Measurements from ENCODE around the gene NR6A1. TPM values are rescaled to one million over a fixed set of nuclear protein-coding genes. Genes with fewer than 3 reads are reported as not detected.

NR6A1 gene
- total RNA-seq, 1 experiment from 2014 or later: 2.5 TPM

DNA sequence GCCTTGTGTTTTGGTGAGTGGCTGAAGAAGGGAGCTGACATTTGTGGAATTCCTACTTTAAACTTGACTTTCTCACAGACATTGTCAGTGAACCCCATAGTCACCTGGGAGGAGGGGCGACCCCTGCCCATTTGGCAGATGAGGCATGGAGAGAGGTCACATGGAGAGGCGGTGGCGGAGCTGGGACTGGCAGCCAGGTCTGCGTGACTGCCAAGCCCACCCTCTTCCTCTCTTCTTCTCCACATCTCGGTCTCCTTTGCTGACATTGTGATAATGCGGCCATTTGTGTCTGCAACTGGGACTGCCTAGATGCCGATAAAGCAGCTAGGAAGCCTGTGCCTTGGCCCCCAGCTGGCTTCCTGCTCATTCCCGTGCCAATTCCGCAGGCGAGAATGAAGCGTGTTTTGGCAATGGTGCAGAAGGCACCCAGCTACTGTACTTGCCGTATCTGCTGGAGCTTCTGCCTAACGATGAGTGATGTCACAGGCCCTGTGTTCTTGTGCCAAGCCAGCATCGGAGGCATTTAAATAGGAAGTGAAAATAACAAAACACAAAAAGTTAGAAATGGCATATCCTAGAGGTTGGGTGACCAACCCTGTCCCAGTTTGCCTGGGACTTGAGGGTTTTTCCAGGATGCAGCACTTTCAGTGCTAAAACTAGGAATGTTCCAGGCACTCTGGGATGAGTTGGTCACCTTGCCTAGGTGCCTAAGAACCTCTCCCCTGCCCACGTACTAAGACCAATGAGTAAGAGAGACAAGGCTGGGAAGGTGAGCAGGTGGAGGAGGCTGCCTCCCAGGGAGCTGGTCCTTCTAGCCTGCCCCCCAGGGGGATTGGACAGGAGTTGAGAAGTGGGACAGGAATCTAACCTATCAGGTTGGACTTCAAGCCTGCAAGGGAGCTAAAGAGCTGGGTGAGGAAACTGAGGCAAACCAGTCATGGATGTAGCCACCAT lies 29.5 kb upstream of the NR6A1 start:
- Histone ChIP-seq H3K4me3 (no peak overlapping the region), H3K27me3 (no peaks in the 10 kb centered on the region), H3K36me3 (no peaks in the 10 kb centered on the region), H3K9me3 (no peaks in the 10 kb centered on the region)
- peak; percentile 91 for DNase-seq

GRCh38 chr9:124799274-124800006 lies 28.3 kb upstream of the NR6A1 start:
- no peaks in the 10 kb centered on the region for H3K36me3 ChIP-seq
- no peak for DNase-seq
- no peaks in the 10 kb centered on the region for H3K27me3 ChIP-seq
- H3K4me3 ChIP-seq: no peak overlapping the region
- H3K9me3 ChIP-seq: no peaks in the 10 kb centered on the region

DNA sequence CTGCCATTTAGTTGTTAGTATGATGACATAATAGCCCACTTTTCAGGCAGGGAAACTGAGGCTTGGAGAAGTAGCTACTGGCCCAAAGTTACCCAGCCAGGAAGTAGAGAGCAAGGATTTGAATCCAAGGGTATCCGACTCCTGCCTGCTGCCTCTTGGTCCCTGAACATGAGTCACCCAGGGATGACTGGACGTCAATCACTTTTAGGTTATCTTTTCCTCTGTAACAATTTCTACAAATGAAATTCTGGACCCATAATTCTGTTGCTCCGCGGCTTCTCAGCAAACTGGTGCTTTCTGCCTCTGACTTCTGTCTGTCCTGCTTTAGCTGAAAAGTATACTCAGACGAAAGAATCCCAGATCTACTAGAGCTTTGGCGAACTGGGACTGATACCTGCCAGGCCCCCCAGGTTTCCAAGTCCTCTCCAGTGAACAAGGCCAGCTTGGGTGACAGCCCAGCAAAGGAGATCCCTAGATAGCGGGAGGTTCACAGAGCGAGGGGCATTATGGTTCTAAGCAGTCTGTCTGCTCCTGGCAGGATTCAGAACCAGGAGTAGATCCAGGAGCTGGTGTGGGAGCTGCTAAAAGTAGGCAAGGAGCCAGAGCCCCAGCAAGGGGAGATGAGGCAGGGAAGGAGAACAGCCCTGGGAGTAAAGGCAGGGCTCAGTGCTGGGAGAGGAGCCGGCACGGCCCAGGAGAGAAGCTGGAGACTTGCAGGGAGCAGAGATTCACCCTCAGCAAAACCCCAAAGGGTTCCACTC lies 26.4 kb upstream of the NR6A1 start:
- no peak overlapping the region for H3K4me3 ChIP-seq
- H3K9me3 ChIP-seq: no peaks in the 10 kb centered on the region
- no peaks in the 10 kb centered on the region for H3K36me3 ChIP-seq
- DNase-seq: no peak
- H3K27me3 ChIP-seq: no peaks in the 10 kb centered on the region

DNA sequence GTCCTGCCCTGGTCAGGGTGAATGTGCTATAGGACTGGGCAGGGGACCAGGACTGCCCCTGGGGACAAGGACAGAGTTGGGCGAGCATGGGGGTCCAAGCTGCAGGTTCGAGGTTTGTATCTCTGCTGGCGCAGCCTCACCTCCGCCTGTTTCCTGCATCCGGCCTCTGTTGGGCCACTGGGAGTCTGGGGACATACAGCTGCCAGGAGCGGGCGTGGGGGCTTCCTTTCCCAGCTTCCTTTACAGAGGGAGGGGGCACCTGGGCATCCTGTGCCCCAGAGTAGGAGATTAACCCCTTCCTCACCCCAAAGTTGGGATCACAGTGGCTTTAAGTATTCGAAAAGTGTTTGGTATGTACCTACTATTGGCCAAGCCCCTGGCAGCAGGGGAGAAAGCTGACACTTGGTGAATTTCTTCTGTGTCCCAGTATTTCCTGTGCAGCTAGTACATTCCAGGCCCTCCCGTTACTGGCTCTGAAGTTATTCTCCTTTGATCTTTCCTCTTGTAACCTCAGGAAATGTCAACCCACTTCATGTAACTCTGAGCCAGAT lies 24.8 kb upstream of the NR6A1 start:
- Histone ChIP-seq H3K36me3 (no peaks in the 10 kb centered on the region), H3K9me3 (no peaks in the 10 kb centered on the region)
- no peak for DNase-seq

GRCh38 chr9:124794902-124795491 lies 23.9 kb upstream of the NR6A1 start:
- H3K36me3 ChIP-seq: no peaks in the 10 kb centered on the region
- DNase-seq: no peak
- no peak overlapping the region for H3K4me3 ChIP-seq
- H3K9me3 ChIP-seq: no peaks in the 10 kb centered on the region
- H3K27me3 ChIP-seq: no peaks in the 10 kb centered on the region

More for the DNA sequence above, 24.8 kb upstream of the NR6A1 start:
- Histone ChIP-seq H3K4me3 (no peak overlapping the region), H3K27me3 (no peaks in the 10 kb centered on the region)

DNA sequence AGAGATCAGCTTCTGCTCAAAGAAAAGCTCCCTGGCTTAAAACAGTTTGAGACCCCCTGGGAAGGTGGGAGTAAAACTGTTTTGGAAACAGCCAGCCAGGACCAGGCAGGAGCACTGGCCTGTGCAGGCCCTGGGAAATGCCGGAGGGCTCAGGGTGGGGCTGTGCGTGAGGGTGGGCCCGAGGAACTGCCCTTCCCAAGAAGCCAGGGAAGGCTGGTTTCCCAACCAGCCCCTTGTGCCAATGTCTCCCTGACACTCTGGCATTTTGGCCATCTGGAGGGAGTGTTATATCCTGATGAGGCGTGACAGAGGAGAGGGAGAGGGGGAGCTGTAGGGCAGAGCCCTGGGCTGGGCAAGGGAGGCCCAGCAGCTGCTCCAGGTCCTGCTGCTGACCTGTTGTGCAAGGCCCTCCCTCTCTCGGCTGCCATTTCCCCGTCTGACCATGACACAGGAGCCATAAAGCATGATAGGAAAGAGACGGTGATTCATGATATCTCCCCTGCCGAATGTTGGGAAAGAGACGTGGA lies 22.0 kb upstream of the NR6A1 start:
- DNase-seq: no peak
- Histone ChIP-seq H3K36me3 (no peaks in the 10 kb centered on the region), H3K4me3 (no peak overlapping the region), H3K27me3 (no peaks in the 10 kb centered on the region), H3K9me3 (no peaks in the 10 kb centered on the region)

- Histone ChIP-seq H3K4me3 (no peak overlapping the region), H3K27me3 (no peaks in the 10 kb centered on the region), H3K36me3 (no peaks in the 10 kb centered on the region), H3K9me3 (no peaks in the 10 kb centered on the region)
- no peak for DNase-seq
Measured at GRCh38 chr9:124792257-124793014, 21.3 kb upstream of the NR6A1 start.

DNA sequence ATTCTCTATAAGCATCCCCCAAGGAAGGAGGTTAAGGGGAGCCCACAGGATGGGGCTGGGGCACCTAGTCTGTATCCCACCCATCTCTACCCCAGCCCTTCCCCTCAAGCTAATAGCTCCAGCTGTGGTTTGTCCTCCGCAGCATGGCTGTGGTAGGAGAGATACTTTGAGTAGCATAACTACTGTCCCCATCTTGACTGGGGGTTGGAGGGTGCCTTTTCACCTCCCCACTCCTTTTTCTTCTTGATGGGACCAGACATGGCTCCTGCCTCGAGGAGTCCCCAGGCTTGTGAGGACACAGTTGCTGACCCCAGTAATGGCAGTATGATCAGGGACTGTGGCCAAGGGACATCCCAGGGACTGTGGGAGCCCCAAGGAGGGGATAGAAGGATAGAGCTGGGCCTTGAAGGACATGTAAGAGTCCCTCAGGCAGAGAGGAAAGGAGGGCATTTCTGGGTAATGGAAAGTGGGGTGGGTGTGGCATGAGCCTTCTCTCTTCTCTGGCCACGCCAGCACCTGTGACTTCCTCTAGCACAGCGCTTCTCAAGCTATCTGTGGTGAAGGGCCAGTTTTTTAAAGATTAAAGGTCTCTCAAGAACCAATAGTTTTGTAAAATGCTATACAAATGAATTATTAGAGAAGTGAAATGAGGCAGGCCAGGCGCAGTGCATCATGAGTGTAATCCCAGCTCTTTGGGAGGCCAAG lies 19.8 kb upstream of the NR6A1 start:
- H3K27me3 ChIP-seq: no peaks in the 10 kb centered on the region
- no peaks in the 10 kb centered on the region for H3K9me3 ChIP-seq
- no peak for DNase-seq
- H3K36me3 ChIP-seq: no peaks in the 10 kb centered on the region
- H3K4me3 ChIP-seq: no peak overlapping the region

GRCh38 chr9:124790301-124790700 lies 19.2 kb upstream of the NR6A1 start:
- no peaks in the 10 kb centered on the region for H3K36me3 ChIP-seq
- no peaks in the 10 kb centered on the region for H3K9me3 ChIP-seq
- DNase-seq: no peak
- no peak overlapping the region for H3K4me3 ChIP-seq
- H3K27me3 ChIP-seq: no peaks in the 10 kb centered on the region

- Histone ChIP-seq H3K9me3 (no peaks in the 10 kb centered on the region), H3K36me3 (no peaks in the 10 kb centered on the region), H3K27me3 (no peaks in the 10 kb centered on the region), H3K4me3 (no peak overlapping the region)
- DNase-seq: no peak
Measured at GRCh38 chr9:124789531-124789930, 18.4 kb upstream of the NR6A1 start.

- Histone ChIP-seq H3K27me3 (no peaks in the 10 kb centered on the region), H3K4me3 (no peak overlapping the region), H3K36me3 (no peaks in the 10 kb centered on the region), H3K9me3 (no peaks in the 10 kb centered on the region)
- DNase-seq: no peak
Measured at GRCh38 chr9:124788542-124789217, 17.6 kb upstream of the NR6A1 start.

DNA sequence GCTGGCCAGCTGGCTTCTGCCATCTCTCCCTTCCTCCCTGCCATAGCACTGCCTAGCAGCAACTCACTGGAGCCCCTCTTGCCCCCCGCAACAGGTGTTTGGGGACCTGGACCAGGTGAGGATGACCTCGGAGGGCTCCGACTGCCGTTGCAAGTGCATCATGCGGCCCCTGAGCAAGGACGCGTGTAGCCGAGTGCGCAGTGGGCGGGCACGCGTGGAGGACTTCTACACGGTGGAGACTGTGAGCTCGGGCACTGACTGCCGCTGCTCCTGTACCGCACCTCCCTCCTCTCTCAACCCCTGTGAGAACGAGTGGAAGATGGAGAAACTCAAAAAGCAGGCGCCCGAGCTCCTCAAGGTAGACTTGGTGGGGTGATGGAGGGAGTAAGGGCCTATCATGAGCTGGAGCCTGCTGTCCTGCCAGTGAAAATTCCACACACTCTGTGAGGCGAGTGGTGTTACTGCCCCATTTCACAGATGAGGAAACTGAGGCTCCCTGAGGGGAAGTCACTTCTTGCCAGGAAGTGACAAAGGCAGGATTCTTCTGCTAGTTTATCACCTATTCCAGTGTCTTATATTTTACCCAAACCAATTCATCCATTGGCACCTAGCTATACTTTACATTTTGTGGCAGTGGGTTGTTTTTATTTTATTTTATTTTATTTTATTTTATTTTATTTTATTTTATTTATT lies 15.9 kb upstream of the NR6A1 start:
- Histone ChIP-seq H3K36me3 (no peaks in the 10 kb centered on the region), H3K27me3 (no peaks in the 10 kb centered on the region), H3K4me3 (no peak overlapping the region), H3K9me3 (no peaks in the 10 kb centered on the region)
- DNase-seq: no peak

DNA sequence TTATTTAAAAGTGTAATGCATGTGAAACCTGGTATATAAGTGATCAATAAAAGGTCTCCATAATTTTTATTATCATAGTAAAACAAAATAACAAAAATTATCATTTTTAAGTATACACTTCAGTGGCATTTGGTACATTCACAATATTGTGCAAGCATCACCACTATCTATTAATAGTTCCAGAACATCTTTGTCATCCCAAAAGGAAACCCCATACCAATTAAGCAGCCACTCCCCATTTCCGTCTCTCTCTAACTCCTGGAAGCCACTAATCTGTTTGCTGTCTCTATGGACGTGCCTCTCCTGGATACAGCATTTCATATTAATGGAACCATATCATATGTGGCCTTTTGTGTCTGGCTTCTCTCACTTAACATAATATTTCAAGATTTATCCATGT lies 13.4 kb upstream of the NR6A1 start:
- no peak for DNase-seq
- Histone ChIP-seq H3K4me3 (no peak overlapping the region), H3K36me3 (no peaks in the 10 kb centered on the region), H3K27me3 (no peaks in the 10 kb centered on the region), H3K9me3 (no peaks in the 10 kb centered on the region)

GRCh38 chr9:124783830-124784229 lies 12.7 kb upstream of the NR6A1 start:
- Histone ChIP-seq H3K36me3 (no peaks in the 10 kb centered on the region), H3K4me3 (no peak overlapping the region), H3K9me3 (no peaks in the 10 kb centered on the region), H3K27me3 (no peaks in the 10 kb centered on the region)
- no peak for DNase-seq

Data from MG63 (cell line).